SK-N-SH treated with all-trans-retinoic acid at 6 μM for 48 hours (cell line): ENCODE results near the gene NANOS3.

Source experiments
- ATAC-seq: fragments of 200-7000 bp; cut with Tn5 transposase; 3 replicates; pipeline ENCODE4 v1.9.1; 2020; ENCODE audit warnings: mild to moderate bottlenecking, moderate library complexity
- ARNTL ChIP-seq: fragments of 450-650 bp; formaldehyde crosslinking; IDR thresholded peaks from 2 replicates; pipeline ENCODE4 v1.5.0; 2020; ENCODE audit warnings: low read depth, mild to moderate bottlenecking, moderate library complexity, borderline replicate concordance
- BACH2 ChIP-seq: fragments of 250-450 bp; sonication (Bioruptor Pico); IDR thresholded peaks from 2 replicates; pipeline ENCODE4 v1.9.0; 2021; ENCODE audit warnings: mild to moderate bottlenecking, borderline replicate concordance
- ESRRG ChIP-seq: fragments of 250-450 bp; sonication (Bioruptor Pico); IDR thresholded peaks from 2 replicates; pipeline ENCODE4 v1.6.1; 2021; ENCODE audit warnings: mild to moderate bottlenecking
- GLIS3 ChIP-seq: fragments of 250-450 bp; sonication (Bioruptor Pico); IDR thresholded peaks from 2 replicates; pipeline ENCODE4 v1.5.0; 2020; ENCODE audit warnings: mild to moderate bottlenecking, moderate library complexity
- ISL1 ChIP-seq: fragments of 250-450 bp; sonication (Bioruptor Pico); IDR thresholded peaks from 2 replicates; pipeline ENCODE4 v2.1.2; 2022; ENCODE audit warnings: mild to moderate bottlenecking, moderate library complexity
- OSR1 ChIP-seq: fragments of 250-450 bp; sonication (Bioruptor Pico); IDR thresholded peaks from 2 replicates; pipeline ENCODE4 v1.8.0; 2022; ENCODE audit warnings: moderate library complexity, mild to moderate bottlenecking, inconsistent platforms
- POU6F1 ChIP-seq: fragments of 250-450 bp; sonication (Bioruptor Pico); IDR thresholded peaks from 2 replicates; pipeline ENCODE4 v1.8.0; 2021; ENCODE audit warnings: low read depth, mild to moderate bottlenecking, moderate library complexity, borderline replicate concordance
- PPARA ChIP-seq: fragments of 250-450 bp; sonication (Bioruptor Pico); IDR thresholded peaks from 2 replicates; pipeline ENCODE4 v1.5.0; 2020; ENCODE audit warnings: mild to moderate bottlenecking, borderline replicate concordance
- SNAI2 ChIP-seq: fragments of 250-450 bp; sonication (Bioruptor Pico); IDR thresholded peaks from 2 replicates; pipeline ENCODE4 v1.5.0; 2020; ENCODE audit warnings: mild to moderate bottlenecking, moderate library complexity
- TCF4 ChIP-seq: fragments of 250-450 bp; sonication (Bioruptor Pico); IDR thresholded peaks from 2 replicates; pipeline ENCODE4 v1.8.0; 2021; ENCODE audit warnings: mild to moderate bottlenecking, moderate library complexity, borderline replicate concordance
- TOX ChIP-seq: fragments of 250-450 bp; sonication (Bioruptor Pico); IDR thresholded peaks from 2 replicates; pipeline ENCODE4 v1.8.0; 2021; ENCODE audit warnings: mild to moderate bottlenecking, moderate library complexity, borderline replicate concordance
- ZC3H10 ChIP-seq: fragments of 250-450 bp; sonication (Bioruptor Pico); IDR thresholded peaks from 2 replicates; pipeline ENCODE4 v1.5.1; 2021; ENCODE audit warnings: mild to moderate bottlenecking, moderate library complexity
- ZFP3 ChIP-seq: fragments of 250-450 bp; sonication (Bioruptor Pico); IDR thresholded peaks from 2 replicates; pipeline ENCODE4 v1.5.0; 2020; ENCODE audit warnings: mild to moderate bottlenecking, moderate library complexity
- ZFP30 ChIP-seq: fragments of 450-650 bp; formaldehyde crosslinking; IDR thresholded peaks from 2 replicates; pipeline ENCODE4 v1.5.0; 2022; ENCODE audit warnings: mild to moderate bottlenecking, moderate library complexity
- ZNF565 ChIP-seq: fragments of 450-650 bp; formaldehyde crosslinking; conservative IDR thresholded peaks from 2 replicates; pipeline ENCODE4 v1.5.0; 2020; ENCODE audit warnings: low read depth, mild to moderate bottlenecking, moderate library complexity
- TF ChIP-seq, protein P1 (sequence below): fragments of 250-450 bp; sonication (Bioruptor Pico); IDR thresholded peaks from 2 replicates; pipeline ENCODE4 v1.5.0; 2020; ENCODE audit warnings: mild to moderate bottlenecking, moderate library complexity
- TF ChIP-seq, protein P2 (sequence below): fragments of 250-450 bp; sonication (Bioruptor Pico); IDR thresholded peaks from 2 replicates; pipeline ENCODE4 v1.8.0; 2020; ENCODE audit warnings: mild to moderate bottlenecking, moderate library complexity, borderline replicate concordance

Gene NANOS3

GRCh38 chr19:13881251-13881691 lies 4.3 kb downstream of the NANOS3 start:
- TF ChIP-seq BACH2 = no peak
- no peak for TF ChIP-seq ZNF565 (CRISPR knock-in tag)
- TF ChIP-seq TCF4 (CRISPR knock-in tag) = no peak
- TF ChIP-seq POU6F1 (CRISPR knock-in tag) = no peak
- no peak for TF ChIP-seq ISL1 (CRISPR knock-in tag)
- TF ChIP-seq ZFP3 (CRISPR knock-in tag) = no peak
- TF ChIP-seq, protein P1, sequence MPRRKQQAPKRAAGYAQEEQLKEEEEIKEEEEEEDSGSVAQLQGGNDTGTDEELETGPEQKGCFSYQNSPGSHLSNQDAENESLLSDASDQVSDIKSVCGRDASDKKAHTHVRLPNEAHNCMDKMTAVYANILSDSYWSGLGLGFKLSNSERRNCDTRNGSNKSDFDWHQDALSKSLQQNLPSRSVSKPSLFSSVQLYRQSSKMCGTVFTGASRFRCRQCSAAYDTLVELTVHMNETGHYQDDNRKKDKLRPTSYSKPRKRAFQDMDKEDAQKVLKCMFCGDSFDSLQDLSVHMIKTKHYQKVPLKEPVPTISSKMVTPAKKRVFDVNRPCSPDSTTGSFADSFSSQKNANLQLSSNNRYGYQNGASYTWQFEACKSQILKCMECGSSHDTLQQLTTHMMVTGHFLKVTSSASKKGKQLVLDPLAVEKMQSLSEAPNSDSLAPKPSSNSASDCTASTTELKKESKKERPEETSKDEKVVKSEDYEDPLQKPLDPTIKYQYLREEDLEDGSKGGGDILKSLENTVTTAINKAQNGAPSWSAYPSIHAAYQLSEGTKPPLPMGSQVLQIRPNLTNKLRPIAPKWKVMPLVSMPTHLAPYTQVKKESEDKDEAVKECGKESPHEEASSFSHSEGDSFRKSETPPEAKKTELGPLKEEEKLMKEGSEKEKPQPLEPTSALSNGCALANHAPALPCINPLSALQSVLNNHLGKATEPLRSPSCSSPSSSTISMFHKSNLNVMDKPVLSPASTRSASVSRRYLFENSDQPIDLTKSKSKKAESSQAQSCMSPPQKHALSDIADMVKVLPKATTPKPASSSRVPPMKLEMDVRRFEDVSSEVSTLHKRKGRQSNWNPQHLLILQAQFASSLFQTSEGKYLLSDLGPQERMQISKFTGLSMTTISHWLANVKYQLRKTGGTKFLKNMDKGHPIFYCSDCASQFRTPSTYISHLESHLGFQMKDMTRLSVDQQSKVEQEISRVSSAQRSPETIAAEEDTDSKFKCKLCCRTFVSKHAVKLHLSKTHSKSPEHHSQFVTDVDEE (CRISPR knock-in tag) = no peak

DNA sequence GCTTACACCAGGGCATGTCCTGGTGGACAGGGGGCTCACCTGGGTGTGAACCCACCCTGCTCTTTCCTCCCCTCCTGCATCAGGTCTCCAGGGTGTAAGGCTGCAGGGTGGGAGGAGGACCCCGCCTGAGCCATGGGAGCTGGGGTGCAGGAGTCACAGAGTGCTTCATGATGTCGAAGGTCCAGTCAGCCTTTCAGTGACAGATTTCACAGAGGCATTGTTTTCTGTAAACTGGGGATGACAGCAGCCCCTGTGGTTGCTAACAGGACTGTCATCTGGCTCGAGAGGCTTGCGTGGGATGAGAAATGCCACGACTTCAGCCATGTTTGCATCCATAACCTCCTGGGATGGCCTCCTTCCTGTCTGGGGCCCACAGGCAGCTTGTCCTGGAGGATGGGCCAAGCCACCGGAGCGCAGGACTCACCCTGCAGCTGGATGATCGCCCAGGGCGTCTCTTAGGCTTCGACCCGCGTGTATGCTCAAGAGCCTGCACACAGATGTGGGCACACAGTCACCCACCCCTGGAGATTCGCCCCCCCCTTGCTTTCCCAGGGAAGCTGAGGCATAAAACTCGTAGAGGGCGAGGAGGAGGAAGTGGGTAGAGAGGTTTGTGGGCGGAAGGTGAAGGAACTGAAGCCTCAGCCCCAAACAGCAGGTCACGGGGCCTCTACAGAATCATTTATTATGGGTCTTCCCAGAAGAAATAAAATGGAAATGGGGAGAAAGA lies 4.9 kb downstream of the NANOS3 start:
- TF ChIP-seq GLIS3 (CRISPR knock-in tag) (no peak), ZFP30 (CRISPR knock-in tag) (no peak), ISL1 (CRISPR knock-in tag) (no peak), TOX (CRISPR knock-in tag) (no peak), ESRRG (CRISPR knock-in tag) (no peak), TCF4 (CRISPR knock-in tag) (no peak), ZFP3 (CRISPR knock-in tag) (no peak), SNAI2 (no peak), ZC3H10 (CRISPR knock-in tag) (no peak), ARNTL (no peak)
- TF ChIP-seq, protein P2, sequence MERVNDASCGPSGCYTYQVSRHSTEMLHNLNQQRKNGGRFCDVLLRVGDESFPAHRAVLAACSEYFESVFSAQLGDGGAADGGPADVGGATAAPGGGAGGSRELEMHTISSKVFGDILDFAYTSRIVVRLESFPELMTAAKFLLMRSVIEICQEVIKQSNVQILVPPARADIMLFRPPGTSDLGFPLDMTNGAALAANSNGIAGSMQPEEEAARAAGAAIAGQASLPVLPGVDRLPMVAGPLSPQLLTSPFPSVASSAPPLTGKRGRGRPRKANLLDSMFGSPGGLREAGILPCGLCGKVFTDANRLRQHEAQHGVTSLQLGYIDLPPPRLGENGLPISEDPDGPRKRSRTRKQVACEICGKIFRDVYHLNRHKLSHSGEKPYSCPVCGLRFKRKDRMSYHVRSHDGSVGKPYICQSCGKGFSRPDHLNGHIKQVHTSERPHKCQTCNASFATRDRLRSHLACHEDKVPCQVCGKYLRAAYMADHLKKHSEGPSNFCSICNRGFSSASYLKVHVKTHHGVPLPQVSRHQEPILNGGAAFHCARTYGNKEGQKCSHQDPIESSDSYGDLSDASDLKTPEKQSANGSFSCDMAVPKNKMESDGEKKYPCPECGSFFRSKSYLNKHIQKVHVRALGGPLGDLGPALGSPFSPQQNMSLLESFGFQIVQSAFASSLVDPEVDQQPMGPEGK (CRISPR knock-in tag) = no peak
- TF ChIP-seq, protein P1 (CRISPR knock-in tag) = no peak
- ATAC-seq = no peak

More at GRCh38 chr19:13881251-13881691, 4.3 kb downstream of the NANOS3 start:
- no peak for ATAC-seq

- no peak for TF ChIP-seq ARNTL
- TF ChIP-seq OSR1 (CRISPR knock-in tag) = no peak
- TF ChIP-seq, protein P1 (CRISPR knock-in tag) = no peak
- no peak for TF ChIP-seq PPARA (CRISPR knock-in tag)
- no peak for ATAC-seq
Observed at GRCh38 chr19:13882419-13882795, 5.5 kb downstream of the NANOS3 start.
